HG02973 (cell line): ENCODE results near the gene IFIT2.
"Not testable (repeated sequence)": the region's sequence is repeated elsewhere in the genome, so short reads cannot be mapped to it uniquely, and the experiment has no call there.

Experiments used
- ATAC-seq: cut with Tn5 transposase; IDR thresholded peaks from one replicate; pipeline ENCODE4 v1.9.1; 2021; ENCODE audit warnings: moderate library complexity; ENCODE audit not compliant: unreplicated experiment

The IFIT2 gene

DNA sequence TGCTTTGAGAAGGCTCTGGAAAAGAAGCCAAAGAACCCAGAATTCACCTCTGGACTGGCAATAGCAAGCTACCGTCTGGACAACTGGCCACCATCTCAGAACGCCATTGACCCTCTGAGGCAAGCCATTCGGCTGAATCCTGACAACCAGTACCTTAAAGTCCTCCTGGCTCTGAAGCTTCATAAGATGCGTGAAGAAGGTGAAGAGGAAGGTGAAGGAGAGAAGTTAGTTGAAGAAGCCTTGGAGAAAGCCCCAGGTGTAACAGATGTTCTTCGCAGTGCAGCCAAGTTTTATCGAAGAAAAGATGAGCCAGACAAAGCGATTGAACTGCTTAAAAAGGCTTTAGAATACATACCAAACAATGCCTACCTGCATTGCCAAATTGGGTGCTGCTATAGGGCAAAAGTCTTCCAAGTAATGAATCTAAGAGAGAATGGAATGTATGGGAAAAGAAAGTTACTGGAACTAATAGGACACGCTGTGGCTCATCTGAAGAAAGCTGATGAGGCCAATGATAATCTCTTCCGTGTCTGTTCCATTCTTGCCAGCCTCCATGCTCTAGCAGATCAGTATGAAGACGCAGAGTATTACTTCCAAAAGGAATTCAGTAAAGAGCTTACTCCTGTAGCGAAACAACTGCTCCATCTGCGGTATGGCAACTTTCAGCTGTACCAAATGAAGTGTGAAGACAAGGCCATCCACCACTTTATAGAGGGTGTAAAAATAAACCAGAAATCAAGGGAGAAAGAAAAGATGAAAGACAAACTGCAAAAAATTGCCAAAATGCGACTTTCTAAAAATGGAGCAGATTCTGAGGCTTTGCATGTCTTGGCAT lies 4.8 kb downstream of the IFIT2 start:
- no peak for ATAC-seq

DNA sequence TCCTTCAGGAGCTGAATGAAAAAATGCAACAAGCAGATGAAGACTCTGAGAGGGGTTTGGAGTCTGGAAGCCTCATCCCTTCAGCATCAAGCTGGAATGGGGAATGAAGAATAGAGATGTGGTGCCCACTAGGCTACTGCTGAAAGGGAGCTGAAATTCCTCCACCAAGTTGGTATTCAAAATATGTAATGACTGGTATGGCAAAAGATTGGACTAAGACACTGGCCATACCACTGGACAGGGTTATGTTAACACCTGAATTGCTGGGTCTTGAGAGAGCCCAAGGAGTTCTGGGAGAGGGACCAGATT lies 5.4 kb downstream of the IFIT2 start:
- ATAC-seq: no peak

DNA sequence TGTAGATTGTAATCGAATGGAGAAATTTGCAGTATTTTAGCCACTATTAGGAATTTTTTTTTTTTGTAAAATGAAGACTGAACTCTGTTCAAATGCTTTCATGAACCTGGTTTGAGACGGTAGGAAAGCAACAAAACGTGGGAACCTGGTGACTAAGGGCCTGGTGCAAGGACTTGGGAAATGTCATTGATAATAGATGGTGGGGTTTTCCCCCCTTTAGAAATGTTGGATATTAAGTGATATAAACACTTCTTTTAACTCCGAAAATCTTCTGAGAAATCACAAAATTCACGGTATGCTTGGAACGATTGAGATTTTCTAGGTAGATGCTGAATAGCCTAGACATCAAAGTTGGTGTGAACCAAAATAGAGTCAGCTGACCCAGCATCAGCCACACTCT lies 6.4 kb downstream of the IFIT2 start:
- ATAC-seq: no peak

DNA sequence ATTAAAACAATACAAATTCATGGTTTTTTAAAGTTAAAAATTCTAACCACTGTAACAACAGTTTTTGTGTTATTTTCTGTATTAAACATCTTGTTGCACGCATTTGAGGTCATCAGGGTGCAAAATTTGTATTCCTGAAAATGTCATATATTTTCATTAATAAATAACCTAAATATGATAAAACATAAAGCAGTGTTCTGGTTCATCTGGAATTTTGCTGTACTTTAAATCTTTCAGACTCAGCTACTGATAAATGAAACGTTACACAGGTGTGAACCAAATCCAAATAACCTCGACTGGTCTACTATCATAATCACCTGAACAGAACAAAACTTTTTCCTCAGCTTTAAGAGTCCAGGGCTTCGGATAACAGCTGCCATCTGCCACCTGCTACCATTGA lies 6.9 kb downstream of the IFIT2 start:
- no peak for ATAC-seq

DNA sequence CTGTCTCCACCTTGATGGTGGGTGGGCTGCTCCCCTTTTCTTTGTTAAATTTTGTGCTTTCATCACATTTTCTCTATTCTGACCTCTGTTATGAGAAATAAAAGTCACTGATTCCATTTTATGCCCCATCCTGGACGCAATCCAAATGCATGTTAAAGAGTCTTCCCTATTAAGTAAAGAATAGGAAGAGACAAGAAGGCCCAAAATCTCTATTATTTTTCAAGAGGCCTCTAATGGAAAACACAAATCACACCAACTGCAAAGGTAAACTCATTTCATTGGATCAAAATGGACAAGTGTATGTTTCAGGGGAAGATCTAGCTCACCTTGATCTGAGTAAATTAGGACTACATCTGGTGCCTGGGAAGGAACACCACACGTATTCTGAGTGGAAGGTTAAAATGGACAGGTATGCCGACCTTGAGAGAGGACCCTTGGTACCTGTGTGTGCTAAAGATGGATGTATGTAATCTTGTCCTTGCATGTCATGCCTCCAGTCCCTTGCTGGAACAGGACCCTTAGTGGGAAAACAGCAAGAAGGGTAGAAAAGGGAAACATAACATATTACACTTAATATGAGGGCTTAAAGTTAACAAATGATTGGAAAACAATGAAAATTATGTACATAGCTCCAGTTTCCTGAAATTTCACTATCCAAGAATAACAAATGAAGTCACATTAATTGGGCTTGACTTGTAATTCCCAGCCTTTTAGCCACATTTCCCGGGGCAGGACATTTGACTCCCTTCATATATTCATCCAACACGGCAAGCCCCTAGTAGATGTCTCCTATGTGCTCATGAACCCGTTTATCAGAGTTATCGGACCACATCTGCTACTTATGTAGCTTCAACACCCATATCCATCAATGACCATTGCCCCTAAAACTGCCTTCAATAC lies 7.6 kb downstream of the IFIT2 start:
- ATAC-seq: no peak

DNA sequence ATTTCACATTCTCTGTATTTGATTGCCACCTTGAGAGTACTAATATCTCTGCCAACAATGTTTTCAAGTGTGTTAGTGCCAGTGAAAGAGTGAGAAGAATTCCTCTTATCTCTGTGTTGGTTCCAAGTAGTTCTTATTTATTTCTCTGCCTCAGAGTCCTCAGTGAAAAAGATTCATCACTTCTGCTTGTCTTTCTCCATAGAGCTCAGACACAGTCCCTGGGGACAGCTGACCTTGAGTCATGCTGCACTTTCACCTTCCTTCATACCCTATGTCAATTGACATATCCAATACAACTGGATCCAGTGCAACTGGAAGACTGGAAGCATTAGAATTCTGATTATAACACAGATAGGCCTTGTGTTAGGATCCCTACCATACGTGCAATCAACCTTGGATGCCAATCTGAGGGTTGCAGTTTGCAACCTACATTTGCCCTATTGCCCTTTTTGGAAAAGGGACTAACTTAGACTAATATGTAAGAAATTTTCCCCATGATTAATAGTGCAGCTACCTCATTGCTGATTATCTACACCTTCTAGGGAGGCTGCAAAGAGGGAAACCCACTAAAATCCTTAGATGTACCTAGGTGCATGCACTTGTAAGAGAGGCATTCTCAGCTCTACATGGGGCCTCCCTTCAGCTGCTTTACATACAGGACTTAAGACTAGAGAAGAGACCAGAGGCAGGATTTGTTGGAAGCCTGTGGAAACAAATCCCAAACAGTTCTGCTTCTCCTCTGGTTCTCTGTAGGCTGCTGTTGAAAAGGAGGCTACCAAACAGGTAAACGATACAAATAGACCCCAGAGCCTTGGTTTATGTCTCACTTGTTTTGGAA lies 8.4 kb downstream of the IFIT2 start:
- no peak for ATAC-seq

DNA sequence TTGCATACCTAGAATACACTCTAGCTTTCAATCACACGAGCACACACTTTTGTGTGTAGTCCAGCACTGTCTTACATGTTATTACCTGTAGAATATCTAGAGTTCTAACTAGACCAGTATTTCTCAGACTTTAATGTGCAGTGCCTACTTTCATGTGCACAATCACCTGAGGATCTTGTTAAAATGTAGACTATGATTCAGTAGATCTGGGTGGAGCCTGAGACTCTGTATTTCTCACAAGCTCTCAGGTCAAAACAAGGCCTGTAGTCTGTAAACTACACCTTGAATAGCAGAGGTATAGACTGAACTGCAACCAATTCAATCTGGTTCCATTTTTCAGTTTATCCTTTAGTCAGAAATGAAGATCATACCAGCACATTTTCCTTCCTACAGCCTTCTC lies 11.1 kb downstream of the IFIT2 start:
- ATAC-seq: no peak

DNA sequence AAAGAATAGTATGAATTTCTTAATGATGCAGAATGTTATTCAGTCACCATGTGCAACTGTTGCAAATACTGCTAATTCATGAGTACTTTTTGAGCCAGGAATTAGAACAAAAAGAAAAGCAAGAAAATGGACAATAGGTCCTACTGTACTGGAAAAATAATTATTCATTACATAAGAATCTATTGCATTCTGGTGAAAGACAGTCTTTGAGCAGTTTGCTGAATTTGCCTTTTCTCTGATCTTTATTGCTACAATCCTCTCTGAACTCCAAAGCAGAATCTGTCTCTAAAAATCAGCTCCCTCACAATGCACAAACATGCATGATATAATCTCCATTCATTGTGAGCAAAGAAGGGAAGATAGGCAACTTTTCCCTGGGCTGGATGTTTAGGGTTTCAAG lies 12.8 kb downstream of the IFIT2 start:
- ATAC-seq: no peak

DNA sequence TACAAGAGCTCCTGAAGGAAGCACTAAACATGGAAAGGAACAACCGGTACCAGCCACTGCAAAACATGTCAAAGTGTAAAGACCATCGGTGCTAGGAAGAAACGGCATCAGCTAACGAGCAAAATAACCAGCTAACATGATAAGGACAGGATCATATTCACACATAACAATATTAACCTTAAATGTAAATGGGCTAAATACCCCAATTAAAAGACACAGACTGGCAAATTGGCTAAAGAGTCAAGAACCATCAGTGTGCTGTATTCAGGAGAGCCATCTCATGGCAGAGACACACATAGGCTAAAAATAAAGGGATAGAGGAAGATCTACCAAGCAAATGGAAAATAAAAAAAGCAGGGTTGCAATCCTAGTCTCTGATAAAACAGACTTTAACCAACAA lies 16.2 kb downstream of the IFIT2 start:
- not testable (repeated sequence) for ATAC-seq

DNA sequence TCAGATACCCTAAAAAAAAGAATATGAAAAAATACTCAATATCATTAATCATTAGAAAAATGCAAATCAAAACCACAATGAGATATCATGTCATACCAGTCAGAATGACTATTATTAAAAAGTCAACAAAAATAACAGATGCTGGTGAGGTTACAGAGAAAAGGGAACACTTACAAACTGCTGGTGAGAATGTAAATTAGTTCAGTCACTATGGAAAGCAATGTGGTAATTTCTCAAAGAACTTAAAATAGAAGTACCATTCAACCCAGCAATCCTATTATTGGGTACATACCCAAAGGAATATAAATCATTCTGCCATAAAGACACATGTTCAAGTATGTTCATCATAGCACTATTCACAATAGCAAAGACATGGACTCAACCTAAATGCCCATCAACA lies 23.2 kb downstream of the IFIT2 start:
- not testable (repeated sequence) for ATAC-seq

DNA sequence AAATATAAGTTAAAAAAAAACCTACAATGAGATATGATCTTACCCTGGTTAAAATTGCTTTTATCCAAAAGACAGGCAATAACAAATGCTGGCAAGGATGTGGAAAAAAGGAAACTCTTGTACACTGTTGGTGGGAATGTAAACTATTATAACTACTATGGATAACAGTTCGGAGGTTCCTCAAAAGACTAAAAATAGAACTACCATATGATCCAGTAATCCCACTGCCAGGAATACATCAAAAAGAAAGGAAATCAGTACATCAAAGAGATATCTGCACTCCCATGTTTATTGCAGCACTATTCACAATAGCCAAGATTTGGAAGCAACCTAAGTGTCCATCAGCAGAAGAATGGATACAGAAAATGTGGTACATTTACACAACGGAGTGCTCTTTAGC lies 24.0 kb downstream of the IFIT2 start:
- not testable (repeated sequence) for ATAC-seq

DNA sequence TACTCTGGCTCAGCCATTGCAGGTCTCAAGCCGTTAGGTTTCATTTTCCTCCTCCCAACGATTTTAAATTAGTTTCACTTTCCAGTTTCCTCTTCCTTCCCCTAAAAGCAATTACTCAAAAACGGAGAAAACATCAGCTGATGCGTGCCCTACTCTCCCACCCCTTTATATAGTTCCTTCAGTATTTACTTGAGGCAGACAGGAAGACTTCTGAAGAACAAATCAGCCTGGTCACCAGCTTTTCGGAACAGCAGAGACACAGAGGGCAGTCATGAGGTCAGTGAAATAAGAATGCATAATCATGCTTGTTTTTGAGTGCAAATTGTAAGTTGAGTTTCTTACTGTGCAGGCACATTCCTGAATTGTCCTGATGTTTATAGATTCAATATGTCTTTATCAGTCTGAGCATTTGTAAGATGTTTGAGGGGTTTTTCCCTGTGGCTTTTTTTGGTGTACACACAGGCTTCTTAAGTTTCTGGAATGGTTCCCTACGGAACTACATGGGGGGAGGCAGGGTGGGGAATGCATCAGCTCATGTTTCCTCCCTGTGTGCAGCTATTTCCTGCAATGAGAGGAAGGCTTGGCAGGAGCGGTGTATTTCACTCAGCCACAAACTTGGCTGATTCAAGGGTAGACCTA lies 26.1 kb downstream of the IFIT2 start, which contains the start of gene IFIT3:
Gene IFIT3, plus strand, starts transcription at position 195 of the 639 bp plus-strand sequence. Its CDS starts 77 bp downstream, at position 272.
- no peak for ATAC-seq

DNA sequence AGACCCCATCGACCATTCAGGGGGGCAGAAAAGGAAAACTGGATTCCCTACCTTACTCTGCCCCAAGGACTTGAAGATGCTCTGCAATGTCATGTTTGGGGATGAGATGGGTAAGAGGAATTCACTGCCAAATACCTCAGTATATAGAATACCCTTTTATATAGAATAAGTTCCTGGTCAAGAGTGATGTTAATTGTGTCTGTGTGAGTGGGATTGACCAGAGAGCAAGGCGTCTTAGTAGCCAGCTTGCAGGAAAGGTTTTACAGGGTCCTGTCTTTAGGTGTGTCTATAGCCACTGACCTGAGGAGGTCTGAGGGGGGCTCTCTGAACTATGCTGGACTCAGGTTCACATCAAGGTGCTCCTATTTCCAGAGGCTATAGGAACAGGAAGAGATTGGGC lies 27.3 kb downstream of the IFIT2 start:
- ATAC-seq: no peak

DNA sequence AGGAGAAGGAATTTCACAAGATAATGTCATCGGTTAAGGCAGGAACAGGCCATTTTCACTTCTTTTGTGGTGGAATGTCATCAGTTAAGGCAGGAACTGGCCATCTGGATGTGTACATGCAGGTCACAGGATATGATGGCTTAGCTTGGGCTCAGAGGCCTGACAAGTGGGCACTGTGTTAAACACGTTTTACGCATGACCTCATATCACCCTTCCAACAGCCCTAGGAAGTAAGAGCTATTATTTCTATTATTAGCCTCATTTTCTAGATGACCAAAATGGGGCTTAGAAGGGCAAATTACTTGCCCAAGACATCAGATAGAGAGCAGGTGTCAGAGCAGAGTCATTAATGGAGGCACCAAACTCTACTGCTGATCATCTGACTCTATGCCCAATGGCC lies 28.2 kb downstream of the IFIT2 start:
- not testable (repeated sequence) for ATAC-seq

DNA sequence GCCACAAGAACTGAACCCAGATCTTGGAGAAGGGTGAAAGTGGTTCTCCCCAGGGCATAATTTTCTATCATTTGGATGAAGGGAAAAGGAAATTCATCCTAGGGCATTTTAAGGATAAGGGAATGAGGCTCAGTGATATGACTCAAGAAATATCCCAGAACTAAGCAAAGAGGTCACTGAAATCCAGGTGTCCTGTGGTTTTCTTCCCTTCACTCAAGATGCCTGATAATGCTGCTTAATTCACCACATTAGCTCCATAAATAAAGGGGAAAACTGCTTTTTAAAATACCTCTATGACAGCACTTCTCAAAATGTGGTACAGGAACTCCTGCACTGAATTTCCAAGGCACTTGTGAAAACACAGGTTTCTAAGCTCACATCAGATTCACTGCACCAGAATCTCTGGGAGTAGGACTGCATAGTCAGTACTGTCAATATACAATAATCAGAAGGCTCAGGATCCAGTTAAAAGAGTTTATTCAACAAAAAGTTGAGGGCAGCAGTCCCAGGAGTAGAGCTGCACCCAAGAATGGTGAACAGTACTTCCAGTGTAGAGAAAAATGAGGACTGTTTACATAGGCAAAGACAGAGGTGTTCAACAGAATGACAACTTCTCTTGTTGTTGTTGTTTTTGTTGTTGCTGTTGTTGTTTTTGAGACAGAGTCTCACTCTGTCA lies 28.8 kb downstream of the IFIT2 start:
- no peak for ATAC-seq

DNA sequence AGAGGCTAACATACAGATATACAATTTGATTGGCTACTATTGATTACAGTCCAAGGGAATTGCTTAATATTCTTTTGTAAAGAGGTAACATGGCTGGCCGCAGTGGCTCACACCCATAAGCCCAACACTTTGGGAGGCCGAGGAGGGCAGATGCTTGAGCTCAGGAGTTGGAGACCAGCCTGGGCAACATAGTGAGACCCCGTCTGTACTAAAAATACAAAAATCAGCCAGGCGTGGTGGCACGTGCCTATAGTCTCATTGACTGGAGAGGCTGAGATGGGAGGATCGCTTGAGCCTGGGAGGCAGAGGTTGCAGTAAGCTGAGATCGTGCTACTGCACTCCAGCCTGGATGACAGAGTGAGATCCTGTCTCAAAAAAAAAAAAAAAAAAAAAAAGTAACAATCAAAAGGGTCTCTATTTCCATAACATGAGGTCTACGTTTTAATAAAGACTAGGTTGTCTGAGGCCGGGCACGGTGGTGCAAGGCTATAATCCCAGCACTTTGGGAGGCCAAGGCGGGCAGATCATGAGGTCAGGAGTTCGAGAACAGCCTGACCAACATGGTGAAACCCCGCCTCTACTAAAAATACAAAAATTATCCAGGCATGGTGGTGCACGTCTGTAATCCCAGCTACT lies 29.8 kb downstream of the IFIT2 start:
- not testable (repeated sequence) for ATAC-seq

DNA sequence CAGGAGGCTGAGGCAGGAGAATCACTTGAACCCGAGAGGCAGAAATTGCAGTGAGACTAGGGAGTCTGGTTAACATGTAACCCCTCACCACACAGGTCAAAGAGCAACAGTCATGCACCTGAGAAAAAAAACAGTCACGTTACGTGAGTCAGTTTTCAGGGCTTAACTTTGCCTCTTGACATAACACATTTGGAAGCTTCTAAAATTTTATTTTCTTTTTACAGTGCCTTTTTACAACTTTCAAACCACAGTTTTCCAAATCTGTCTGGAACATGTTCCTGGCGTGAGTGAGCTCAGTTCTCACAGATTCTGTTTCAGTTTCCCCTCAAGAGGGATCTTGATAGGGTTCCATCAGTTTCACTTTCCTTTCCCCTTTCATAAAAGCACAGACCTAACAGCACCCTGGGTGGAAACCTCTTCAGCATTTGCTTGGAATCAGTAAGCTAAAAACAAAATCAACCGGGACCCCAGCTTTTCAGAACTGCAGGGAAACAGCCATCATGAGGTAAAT lies 30.3 kb downstream of the IFIT2 start:
- peak; percentile 35 for ATAC-seq

DNA sequence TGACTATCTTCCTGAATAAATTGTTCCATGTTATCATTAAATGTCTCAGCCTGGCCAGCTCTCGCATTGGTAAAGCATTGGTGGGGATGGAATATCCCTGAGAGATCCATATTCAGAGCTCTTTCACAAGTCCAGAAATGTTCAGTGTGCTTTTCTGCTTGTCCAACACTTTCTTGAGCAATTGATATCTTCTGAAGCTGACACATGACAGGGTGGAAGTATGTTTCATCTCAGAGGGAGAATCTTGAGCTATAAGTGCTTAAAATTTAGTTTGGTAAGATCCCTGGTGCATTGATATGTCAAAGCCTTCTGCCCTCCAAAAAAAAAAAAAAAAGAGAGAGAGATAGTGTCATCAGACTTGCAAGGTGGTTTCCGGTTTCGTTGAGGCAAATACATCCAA lies 33.4 kb downstream of the IFIT2 start:
- ATAC-seq: no peak

DNA sequence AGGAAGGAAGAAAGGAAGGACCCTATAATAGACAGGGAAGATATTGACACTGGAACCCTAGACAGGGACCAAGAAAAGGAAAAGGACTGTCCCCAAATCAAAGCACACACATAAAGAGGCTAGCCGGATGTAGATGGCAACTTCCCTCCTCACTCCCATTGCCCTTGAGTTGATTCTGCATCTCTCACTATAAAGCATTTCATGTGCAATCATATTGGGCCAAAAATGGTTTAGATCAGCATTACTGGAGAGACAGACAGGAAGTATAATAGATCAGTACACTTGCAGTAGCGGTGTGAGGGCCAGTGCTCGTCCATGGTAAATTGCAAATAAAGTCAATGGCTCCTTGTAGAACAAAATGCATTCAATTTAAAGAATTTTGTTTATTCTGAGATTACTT lies 34.4 kb downstream of the IFIT2 start:
- ATAC-seq: no peak
